Activated naive CD4-positive, alpha-beta T cell (primary cell): ENCODE measurements around the gene LARP4B.
"Not testable (repeated sequence)": the region's sequence is repeated elsewhere in the genome, so short reads cannot be mapped to it uniquely, and the experiment has no call there.

ENCODE experiments used
- DNase-seq, 4 experiments: peaks; one replicate each; lab custom pipeline; 2025; lab: John Stamatoyannopoulos, UW

The LARP4B gene

GRCh38 chr10:786633-787474 lies 144.7 kb downstream of the LARP4B start:
- DNase-seq: no peak

GRCh38 chr10:785861-786214 lies 145.7 kb downstream of the LARP4B start:
- DNase-seq: no peak

- DNase-seq: no peak
These were observed 146.2 kb downstream of the LARP4B start for GRCh38 chr10:785089-785860.

GRCh38 chr10:784403-785088 lies 147.0 kb downstream of the LARP4B start:
- DNase-seq: peak in 1 of 4 experiments; percentile 23

- no peak for DNase-seq
These were observed 148.5 kb downstream of the LARP4B start for GRCh38 chr10:782751-783648.

- no peak for DNase-seq
These were observed 150.7 kb downstream of the LARP4B start for GRCh38 chr10:780536-781524.

GRCh38 chr10:778626-779330 lies 152.7 kb downstream of the LARP4B start:
- DNase-seq: no peak

GRCh38 chr10:777913-778479 lies 153.5 kb downstream of the LARP4B start:
- no peak for DNase-seq

GRCh38 chr10:776772-777171 lies 154.7 kb downstream of the LARP4B start:
- no peak for DNase-seq

- DNase-seq: no peak
These were observed 156.0 kb downstream of the LARP4B start for GRCh38 chr10:775245-776075.

- no peak for DNase-seq
These were observed 156.8 kb downstream of the LARP4B start for GRCh38 chr10:774661-775244.

- DNase-seq: no peak
These were observed 157.3 kb downstream of the LARP4B start for GRCh38 chr10:774223-774622.

- DNase-seq: no peak
These were observed 157.8 kb downstream of the LARP4B start for GRCh38 chr10:773562-774161.

GRCh38 chr10:772227-772637 lies 159.3 kb downstream of the LARP4B start:
- DNase-seq: no peak

GRCh38 chr10:771647-772046 lies 159.9 kb downstream of the LARP4B start:
- DNase-seq: no peak

- DNase-seq: no peak
These were observed 160.5 kb downstream of the LARP4B start for GRCh38 chr10:770975-771374.

GRCh38 chr10:770048-770712 lies 161.3 kb downstream of the LARP4B start:
- DNase-seq: not testable (repeated sequence)
